H9 (cell line): ENCODE measurements around the gene TMEM132D. TPM values are rescaled to one million over a fixed set of nuclear protein-coding genes. Genes with fewer than 3 reads are reported as not detected.

Experiments used
- DNase-seq: peaks from one replicate; pipeline ENCODE4 v3.0.0-alpha.2; 2017
- H2AFZ ChIP-seq: one replicate; pipeline ENCODE4 v1.6.1; 2013; ENCODE audit warnings: mild to moderate bottlenecking, low read length, control low read depth, moderate library complexity
- H2AK5ac ChIP-seq: 2 replicates; pipeline ENCODE4 v1.6.1; 2013; ENCODE audit warnings: low read length, control low read depth, mixed read lengths; ENCODE audit not compliant: insufficient read length
- H2BK120ac ChIP-seq: one replicate; pipeline ENCODE4 v1.6.1; 2013; ENCODE audit warnings: low read depth, mild to moderate bottlenecking, low read length, control low read depth, inconsistent platforms; ENCODE audit not compliant: poor library complexity, severe bottlenecking
- H2BK12ac ChIP-seq: 2 replicates; pipeline ENCODE4 v1.6.1; 2013; ENCODE audit warnings: low read length, control low read depth, mixed read lengths, low read depth; ENCODE audit not compliant: insufficient read length
- H2BK15ac ChIP-seq: 2 replicates; pipeline ENCODE4 v1.6.1; 2013; ENCODE audit warnings: low read depth, low read length, control low read depth
- H2BK20ac ChIP-seq: one replicate; pipeline ENCODE4 v1.6.1; 2013; ENCODE audit warnings: low read depth, mild to moderate bottlenecking, low read length, control low read depth, inconsistent platforms; ENCODE audit not compliant: poor library complexity, severe bottlenecking
- H2BK5ac ChIP-seq: 2 replicates; pipeline ENCODE4 v1.6.1; 2013; ENCODE audit warnings: low read length, control low read depth, mixed read lengths; ENCODE audit not compliant: insufficient read length
- H3K14ac ChIP-seq: 2 replicates; pipeline ENCODE4 v1.6.1; 2013; ENCODE audit warnings: low read length, control low read depth; ENCODE audit not compliant: insufficient read depth
- H3K18ac ChIP-seq: 2 replicates; pipeline ENCODE4 v1.6.1; 2013; ENCODE audit warnings: low read depth, mild to moderate bottlenecking, mixed read lengths, low read length, control low read depth; ENCODE audit not compliant: insufficient read length
- H3K23ac ChIP-seq: 2 replicates; pipeline ENCODE4 v1.6.1; 2013; ENCODE audit warnings: low read length, control low read depth, mixed read lengths, low read depth; ENCODE audit not compliant: insufficient read length
- H3K23me2 ChIP-seq: 2 replicates; pipeline ENCODE4 v1.6.1; 2013; ENCODE audit warnings: low read depth, mild to moderate bottlenecking, mixed read lengths, low read length, control low read depth; ENCODE audit not compliant: insufficient read length, poor library complexity, severe bottlenecking
- H3K27ac ChIP-seq: 2 replicates; pipeline ENCODE4 v1.5.1; 2013; ENCODE audit warnings: low read length, control low read depth, mixed read lengths, low read depth; ENCODE audit not compliant: insufficient read length
- H3K27me3 ChIP-seq: 2 replicates; pipeline ENCODE4 v1.6.1; 2013; ENCODE audit warnings: low read length, control low read depth, inconsistent platforms; ENCODE audit not compliant: insufficient read depth
- H3K4ac ChIP-seq: 2 replicates; pipeline ENCODE4 v1.6.1; 2013; ENCODE audit warnings: low read depth, mild to moderate bottlenecking, control low read depth, inconsistent platforms, low read length, moderate library complexity
- H3K4me1 ChIP-seq: 2 replicates; pipeline ENCODE4 v1.6.1; 2013; ENCODE audit warnings: low read length, control low read depth, inconsistent platforms; ENCODE audit not compliant: insufficient read depth
- H3K4me2 ChIP-seq: 2 replicates; pipeline ENCODE4 v1.6.1; 2013; ENCODE audit warnings: low read length, control low read depth, mixed read lengths; ENCODE audit not compliant: insufficient read length, insufficient read depth
- H3K56ac ChIP-seq: 2 replicates; pipeline ENCODE4 v1.6.1; 2013; ENCODE audit warnings: low read depth, mild to moderate bottlenecking, mixed read lengths, low read length, control low read depth; ENCODE audit not compliant: insufficient read length
- H3K79me1 ChIP-seq: 2 replicates; pipeline ENCODE4 v1.6.1; 2013; ENCODE audit warnings: low read depth, mild to moderate bottlenecking, moderate library complexity, low read length, control low read depth, inconsistent platforms; ENCODE audit not compliant: insufficient read depth, poor library complexity, severe bottlenecking
- H3K79me2 ChIP-seq: 2 replicates; pipeline ENCODE4 v1.6.1; 2013; ENCODE audit warnings: low read length, control low read depth, inconsistent platforms; ENCODE audit not compliant: insufficient read depth
- H3K9ac ChIP-seq: 2 replicates; pipeline ENCODE4 v1.6.1; 2013; ENCODE audit warnings: low read length, control low read depth, mixed read lengths; ENCODE audit not compliant: insufficient read length; ENCODE audit errors: extremely low read depth
- H3K9me3 ChIP-seq: one replicate; pipeline ENCODE4 v1.6.1; 2013; ENCODE audit warnings: low read depth, low read length, inconsistent platforms; ENCODE audit not compliant: control insufficient read depth
- H3T11ph ChIP-seq: one replicate; pipeline ENCODE4 v1.6.1; 2013; ENCODE audit warnings: mild to moderate bottlenecking, low read length, control low read depth, inconsistent platforms
- H4K20me1 ChIP-seq: one replicate; pipeline ENCODE4 v1.6.1; 2013; ENCODE audit not compliant: control insufficient read depth, insufficient read length, insufficient read depth
- H4K5ac ChIP-seq: 2 replicates; pipeline ENCODE4 v1.6.1; 2013; ENCODE audit warnings: low read depth, mild to moderate bottlenecking, mixed read lengths, low read length, control low read depth; ENCODE audit not compliant: insufficient read length
- H4K8ac ChIP-seq: replicated peaks from 2 replicates; pipeline ENCODE4 v1.6.1; 2013; ENCODE audit warnings: low read length, control low read depth, mixed read lengths, low read depth; ENCODE audit not compliant: insufficient read length
- H4K91ac ChIP-seq: 2 replicates; pipeline ENCODE4 v1.6.1; 2013; ENCODE audit warnings: low read depth, mild to moderate bottlenecking, moderate library complexity, mixed read lengths, low read length, control low read depth; ENCODE audit not compliant: insufficient read length
- H3K27ac Mint-ChIP-seq, 3 experiments: 2 replicates in 2 of 3; 3 replicates in 1 of 3; pipeline ENCODE4 v1.8.0; 2020 to 2021; ENCODE audit warnings: mixed read lengths in 3 of 3, mild to moderate bottlenecking in 1 of 3, moderate library complexity in 1 of 3
- H3K27me3 Mint-ChIP-seq: 2 replicates; pipeline ENCODE4 v1.8.0; 2021; ENCODE audit warnings: low read depth, mild to moderate bottlenecking, moderate library complexity, mixed read lengths
- H3K36me3 Mint-ChIP-seq, 3 experiments: 2 replicates in 2 of 3; 3 replicates in 1 of 3; pipeline ENCODE4 v1.8.0; 2020 to 2021; ENCODE audit warnings: low read depth in 3 of 3, mixed read lengths in 3 of 3; ENCODE audit not compliant: insufficient read depth in 1 of 3
- H3K4me1 Mint-ChIP-seq, 2 experiments: 2 replicates each; pipeline ENCODE4 v1.8.0; 2020; ENCODE audit warnings: mixed read lengths in 2 of 2
- H3K4me3 Mint-ChIP-seq, 2 experiments: 2 replicates in 1 of 2; 3 replicates in 1 of 2; pipeline ENCODE4 v1.8.0; 2020 to 2021; ENCODE audit warnings: mild to moderate bottlenecking in 2 of 2, mixed read lengths in 2 of 2, moderate library complexity in 1 of 2
- H3K9me3 Mint-ChIP-seq, 2 experiments: 2 replicates in 1 of 2; 3 replicates in 1 of 2; pipeline ENCODE4 v1.8.0; 2020; ENCODE audit warnings: mild to moderate bottlenecking in 2 of 2, mixed read lengths in 2 of 2, moderate library complexity in 1 of 2
- WGBS: extraction: QIAGEN DNeasy Blood & Tissue Kit; methylation state at CpG from one replicate; pipeline ENCODE4 v1.1.7; 2013; ENCODE audit warnings: missing lambda C conversion rate, low lambda C conversion rate, mixed read lengths; ENCODE audit not compliant: insufficient read length; ENCODE audit errors: extremely low coverage; 5-methylcytosine and 5-hydroxymethylcytosine counted together
- total RNA-seq: library from RNA; stranded (reverse); gene quantifications from 2 replicates; pipeline ENCODE4 v1.2.1, GENCODE V29; 2021
- TF ChIP-seq, protein P1 (sequence below): fragments of 200-600 bp; sonication (generic); conservative IDR thresholded peaks from 3 replicates; pipeline ENCODE4 v1.8.0; 2021; ENCODE audit warnings: antibody characterized with exemption, mild to moderate bottlenecking

Gene TMEM132D
- total RNA-seq, 1 experiment from 2014 or later: 6.1 TPM

DNA sequence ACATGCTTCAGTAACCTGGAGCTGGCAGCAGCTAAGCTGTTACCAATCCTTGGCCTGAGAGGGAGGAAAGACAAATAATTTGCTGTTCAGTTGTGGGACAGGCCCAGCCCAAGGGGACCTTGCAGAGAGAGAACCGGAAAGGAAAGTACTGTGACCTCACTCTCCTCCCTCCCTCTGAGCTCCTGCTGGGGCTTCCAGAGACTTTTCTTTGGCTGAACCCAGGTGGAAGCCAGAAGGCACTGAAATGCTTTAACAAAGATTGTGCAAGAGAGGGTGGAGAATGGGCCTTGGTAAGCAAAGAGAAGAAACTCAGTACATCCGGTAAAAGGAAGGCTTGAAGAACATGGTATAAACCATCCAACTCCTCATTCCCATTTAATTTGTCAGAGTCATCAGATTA is 593.5 kb downstream of the TMEM132D start:
- H3K9me3 ChIP-seq: no peaks in the 10 kb centered on the region
- no peak overlapping the region for H2BK120ac ChIP-seq
- H4K8ac ChIP-seq: no peak overlapping the region
- WGBS: no CpG with 5 or more reads among the region's 2 CpGs
- no peak overlapping the region for H3K27ac ChIP-seq
- no peak for DNase-seq
- TF ChIP-seq, protein P1, sequence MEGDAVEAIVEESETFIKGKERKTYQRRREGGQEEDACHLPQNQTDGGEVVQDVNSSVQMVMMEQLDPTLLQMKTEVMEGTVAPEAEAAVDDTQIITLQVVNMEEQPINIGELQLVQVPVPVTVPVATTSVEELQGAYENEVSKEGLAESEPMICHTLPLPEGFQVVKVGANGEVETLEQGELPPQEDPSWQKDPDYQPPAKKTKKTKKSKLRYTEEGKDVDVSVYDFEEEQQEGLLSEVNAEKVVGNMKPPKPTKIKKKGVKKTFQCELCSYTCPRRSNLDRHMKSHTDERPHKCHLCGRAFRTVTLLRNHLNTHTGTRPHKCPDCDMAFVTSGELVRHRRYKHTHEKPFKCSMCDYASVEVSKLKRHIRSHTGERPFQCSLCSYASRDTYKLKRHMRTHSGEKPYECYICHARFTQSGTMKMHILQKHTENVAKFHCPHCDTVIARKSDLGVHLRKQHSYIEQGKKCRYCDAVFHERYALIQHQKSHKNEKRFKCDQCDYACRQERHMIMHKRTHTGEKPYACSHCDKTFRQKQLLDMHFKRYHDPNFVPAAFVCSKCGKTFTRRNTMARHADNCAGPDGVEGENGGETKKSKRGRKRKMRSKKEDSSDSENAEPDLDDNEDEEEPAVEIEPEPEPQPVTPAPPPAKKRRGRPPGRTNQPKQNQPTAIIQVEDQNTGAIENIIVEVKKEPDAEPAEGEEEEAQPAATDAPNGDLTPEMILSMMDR: no peak
- no peak overlapping the region for H3K9ac ChIP-seq
- Mint-ChIP-seq H3K4me3 (no peak overlapping the region), H3K9me3 (peaks cover 0 to 2% of the 10 kb centered on the region in 2 experiments; a peak in 3 of 5 replicates), H3K27ac (no peak overlapping the region; a peak in 2 of 7 replicates), H3K36me3 (no peaks in the 10 kb centered on the region), H3K27me3 (no peaks in the 10 kb centered on the region), H3K4me1 (peaks cover 7 to 8% of the 10 kb centered on the region in 2 experiments; a peak in 3 of 4 replicates)
- H2BK15ac ChIP-seq: no peak overlapping the region
- H3K4me1 ChIP-seq: no peaks in the 10 kb centered on the region; the same call in 1 of the 2 replicates
- no peak overlapping the region for H2BK5ac ChIP-seq
- no peak overlapping the region for H2AFZ ChIP-seq
- H2BK12ac ChIP-seq: no peak overlapping the region
- H3K56ac ChIP-seq: no peak overlapping the region
- no peak overlapping the region for H3K18ac ChIP-seq
- H3K14ac ChIP-seq: no peak overlapping the region
- no peak overlapping the region for H2AK5ac ChIP-seq
- no peak overlapping the region for H4K91ac ChIP-seq
- H3K27me3 ChIP-seq: no peaks in the 10 kb centered on the region
- H3K23me2 ChIP-seq: no peaks in the 10 kb centered on the region
- H4K5ac ChIP-seq: no peak overlapping the region
- no peak overlapping the region for H3K23ac ChIP-seq
- no peaks in the 10 kb centered on the region for H3K79me2 ChIP-seq
- H3T11ph ChIP-seq: no peak overlapping the region
- no peak overlapping the region for H3K4me2 ChIP-seq
- no peaks in the 10 kb centered on the region for H4K20me1 ChIP-seq
- H2BK20ac ChIP-seq: no peak overlapping the region
- H3K4ac ChIP-seq: no peak overlapping the region
- no peaks in the 10 kb centered on the region for H3K79me1 ChIP-seq
